ENCODE measurements around the gene INO80B.

INO80B gene

DNA sequence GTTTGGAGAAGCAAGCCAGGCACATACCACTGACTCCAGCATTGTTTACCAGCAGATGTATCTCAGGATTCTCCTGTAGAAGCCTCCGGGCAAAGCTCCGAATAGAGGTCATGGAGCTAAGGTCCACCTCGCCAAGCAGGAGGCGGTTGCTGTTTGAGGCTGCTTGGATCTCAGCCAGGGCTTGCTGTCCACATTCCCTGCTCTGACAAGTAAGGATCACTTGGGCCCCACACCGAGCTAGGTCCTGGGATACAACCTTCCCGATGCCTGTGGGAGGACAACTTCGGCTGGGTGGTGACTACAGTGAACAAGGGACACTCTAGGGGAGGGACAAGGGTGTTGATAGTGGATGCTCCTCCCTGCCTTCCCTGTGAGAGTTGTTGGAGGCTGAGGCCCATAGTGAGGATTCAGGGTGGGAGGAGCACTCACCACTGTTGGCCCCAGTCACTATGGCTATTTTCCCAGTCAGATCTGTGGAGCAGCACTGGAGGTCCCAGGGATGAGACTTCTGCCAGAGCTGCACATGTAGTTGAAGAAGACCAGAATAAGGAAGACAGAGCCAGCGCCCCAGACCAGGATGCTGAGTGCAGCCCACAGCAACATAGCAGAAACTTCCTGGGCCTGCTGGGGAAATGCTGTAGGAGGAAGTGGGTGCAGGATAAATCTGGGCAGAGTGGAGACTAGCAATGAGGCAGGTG, 41.7 kb upstream of the INO80B start:
- TF ChIP-seq EP300 (IDR thresholded peaks at IDR 0.05; ENCODE audit: borderline replicate concordance), result no peak
- TF ChIP-seq MAX (IDR thresholded peaks at IDR 0.05), result no peak
- TF ChIP-seq TEAD4 (IDR thresholded peaks at IDR 0.05), result no peak
- TF ChIP-seq NFIC (IDR thresholded peaks at IDR 0.05), result no peak
- TF ChIP-seq CEBPB (IDR thresholded peaks at IDR 0.05), result no peak
- no peak for TF ChIP-seq CREB1 (IDR thresholded peaks at IDR 0.05; ENCODE audit: low read depth)
- TF ChIP-seq YY1 (IDR thresholded peaks at IDR 0.05; ENCODE audit: low read depth), result no peak
- no peak for TF ChIP-seq TAF1 (IDR thresholded peaks at IDR 0.05; ENCODE audit: low read depth)
- no peak for TF ChIP-seq ZBTB7A (IDR thresholded peaks at IDR 0.05; ENCODE audit: low read depth)
- no peak for TF ChIP-seq USF1 (IDR thresholded peaks at IDR 0.05)
- TF ChIP-seq FOXM1 (IDR thresholded peaks at IDR 0.05; ENCODE audit: borderline replicate concordance, low read depth), result no peak
- no peak for TF ChIP-seq TCF12 (IDR thresholded peaks at IDR 0.05; ENCODE audit: low read depth)

GRCh38 chr2:74414441-74414840, 40.4 kb upstream of the INO80B start:
- TF ChIP-seq EP300 (IDR thresholded peaks at IDR 0.05; ENCODE audit: borderline replicate concordance) (no peak), FOXM1 (IDR thresholded peaks at IDR 0.05; ENCODE audit: borderline replicate concordance, low read depth) (no peak), TEAD4 (IDR thresholded peaks at IDR 0.05) (no peak), CEBPB (IDR thresholded peaks at IDR 0.05) (no peak), NFIC (IDR thresholded peaks at IDR 0.05) (no peak), RAD21 (IDR thresholded peaks at IDR 0.05; ENCODE audit: low read depth) (no peak), ZBTB7A (IDR thresholded peaks at IDR 0.05; ENCODE audit: low read depth) (no peak)

- no peak for TF ChIP-seq CREB1 (IDR thresholded peaks at IDR 0.05; ENCODE audit: low read depth)
- TF ChIP-seq RAD21 (IDR thresholded peaks at IDR 0.05; ENCODE audit: low read depth), result no peak
- TF ChIP-seq NFIC (IDR thresholded peaks at IDR 0.05), result no peak
- TF ChIP-seq TEAD4 (IDR thresholded peaks at IDR 0.05), result no peak
- no peak for TF ChIP-seq EGR1 (IDR thresholded peaks at IDR 0.05)
- no peak for TF ChIP-seq TAF1 (IDR thresholded peaks at IDR 0.05; ENCODE audit: low read depth)
These were observed 39.8 kb upstream of the INO80B start for GRCh38 chr2:74414881-74415761.

- TF ChIP-seq TEAD4 (IDR thresholded peaks at IDR 0.05) (no peak), MAX (IDR thresholded peaks at IDR 0.05) (no peak), RAD21 (IDR thresholded peaks at IDR 0.05; ENCODE audit: low read depth) (no peak), YY1 (IDR thresholded peaks at IDR 0.05; ENCODE audit: low read depth) (no peak), USF1 (IDR thresholded peaks at IDR 0.05) (no peak), EGR1 (IDR thresholded peaks at IDR 0.05) (no peak), CEBPB (IDR thresholded peaks at IDR 0.05) (no peak), NFIC (IDR thresholded peaks at IDR 0.05) (no peak), EP300 (IDR thresholded peaks at IDR 0.05; ENCODE audit: borderline replicate concordance) (no peak), TCF12 (IDR thresholded peaks at IDR 0.05; ENCODE audit: low read depth) (no peak), FOXM1 (IDR thresholded peaks at IDR 0.05; ENCODE audit: borderline replicate concordance, low read depth) (no peak), TAF1 (IDR thresholded peaks at IDR 0.05; ENCODE audit: low read depth) (no peak), CREB1 (IDR thresholded peaks at IDR 0.05; ENCODE audit: low read depth) (no peak), ZBTB7A (IDR thresholded peaks at IDR 0.05; ENCODE audit: low read depth) (no peak), REST (IDR thresholded peaks at IDR 0.05; ENCODE audit: low read depth) (no peak)
These were observed 39.0 kb upstream of the INO80B start for GRCh38 chr2:74415762-74416395.

- TF ChIP-seq CEBPB (IDR thresholded peaks at IDR 0.05), result no peak
- TF ChIP-seq TAF1 (IDR thresholded peaks at IDR 0.05; ENCODE audit: low read depth), result no peak
- TF ChIP-seq TEAD4 (IDR thresholded peaks at IDR 0.05), result no peak
- TF ChIP-seq ZBTB7A (IDR thresholded peaks at IDR 0.05; ENCODE audit: low read depth), result no peak
- TF ChIP-seq EGR1 (IDR thresholded peaks at IDR 0.05), result no peak
- TF ChIP-seq REST (IDR thresholded peaks at IDR 0.05; ENCODE audit: low read depth), result no peak
These were observed 38.1 kb upstream of the INO80B start for GRCh38 chr2:74416778-74417177.

Data from Ishikawa (cell line).